KMS-11 (cell line): ENCODE measurements around the gene ZNF227.

ENCODE experiments used
- H2AFZ ChIP-seq: fragments of 200-600 bp; sonication (generic); 2 replicates; pipeline ENCODE4 v1.6.1; 2016; ENCODE audit warnings: antibody characterized with exemption, mixed run types, low read depth
- H3K27ac ChIP-seq: fragments of 200-600 bp; sonication (generic); 2 replicates; pipeline ENCODE4 v1.6.1; 2016; ENCODE audit warnings: mild to moderate bottlenecking, mixed run types
- H3K27me3 ChIP-seq: fragments of 200-600 bp; sonication (generic); 2 replicates; pipeline ENCODE4 v1.6.1; 2017; ENCODE audit warnings: mild to moderate bottlenecking, low read depth, mixed run types, moderate library complexity; ENCODE audit not compliant: insufficient read depth
- H3K36me3 ChIP-seq: fragments of 200-600 bp; sonication (generic); 2 replicates; pipeline ENCODE4 v1.6.1; 2017; ENCODE audit warnings: mild to moderate bottlenecking, mixed run types; ENCODE audit not compliant: insufficient read depth
- H3K4me1 ChIP-seq: fragments of 200-600 bp; sonication (generic); 2 replicates; pipeline ENCODE4 v1.6.1; 2016; ENCODE audit warnings: mild to moderate bottlenecking, low read depth, mixed run types; ENCODE audit not compliant: poor library complexity, severe bottlenecking
- H3K4me2 ChIP-seq: fragments of 200-600 bp; sonication (generic); 2 replicates; pipeline ENCODE4 v1.7.0; 2016; ENCODE audit warnings: mild to moderate bottlenecking, mixed run types
- H3K4me3 ChIP-seq: fragments of 200-600 bp; sonication (generic); IDR thresholded peaks from 2 replicates; pipeline ENCODE4 v1.6.1; 2017; ENCODE audit warnings: low read depth, low read length, mixed read lengths; ENCODE audit not compliant: insufficient read depth
- H3K79me2 ChIP-seq: fragments of 200-600 bp; sonication (generic); 2 replicates; pipeline ENCODE4 v1.6.1; 2016; ENCODE audit warnings: low read depth, mixed run types; ENCODE audit not compliant: insufficient read depth
- H3K9ac ChIP-seq: fragments of 200-600 bp; sonication (generic); 2 replicates; pipeline ENCODE4 v1.6.1; 2016; ENCODE audit warnings: mild to moderate bottlenecking, mixed run types
- H4K20me1 ChIP-seq: fragments of 200-600 bp; sonication (generic); 2 replicates; pipeline ENCODE4 v1.6.1; 2016; ENCODE audit warnings: mild to moderate bottlenecking, mixed run types; ENCODE audit not compliant: insufficient read depth
- CTCF ChIP-seq: fragments of 200-600 bp; sonication (generic); conservative IDR thresholded peaks from 2 replicates; pipeline ENCODE4 v1.6.1; 2017; ENCODE audit warnings: low read depth, mild to moderate bottlenecking, antibody characterized with exemption, low read length, moderate library complexity, mixed read lengths

ZNF227 gene

GRCh38 chr19:44176590-44176989 is 35.7 kb upstream of the ZNF227 start:
- H3K79me2 ChIP-seq = no peaks in the 10 kb centered on the region
- no peak overlapping the region for H2AFZ ChIP-seq
- no peak for TF ChIP-seq CTCF
- H3K27ac ChIP-seq = no peak overlapping the region
- no peaks in the 10 kb centered on the region for H3K4me1 ChIP-seq
- H3K27me3 ChIP-seq = no peaks in the 10 kb centered on the region
- no peaks in the 10 kb centered on the region for H4K20me1 ChIP-seq
- no peak overlapping the region for H3K4me3 ChIP-seq
- H3K36me3 ChIP-seq = peaks cover 22% of the 10 kb centered on the region; the same call in 1 of the 2 replicates
- H3K4me2 ChIP-seq = no peak overlapping the region
- no peak overlapping the region for H3K9ac ChIP-seq

- no peak overlapping the region for H3K9ac ChIP-seq
- no peaks in the 10 kb centered on the region for H3K27me3 ChIP-seq
- no peak overlapping the region for H3K27ac ChIP-seq
- H3K4me3 ChIP-seq = no peak overlapping the region
- TF ChIP-seq CTCF = no peak
- no peak overlapping the region for H3K4me2 ChIP-seq
- H4K20me1 ChIP-seq = no peaks in the 10 kb centered on the region
- H3K4me1 ChIP-seq = no peaks in the 10 kb centered on the region
- peaks cover under 1% of the 10 kb centered on the region; the same call in 1 of the 2 replicates for H3K36me3 ChIP-seq
- no peaks in the 10 kb centered on the region for H3K79me2 ChIP-seq
- H2AFZ ChIP-seq = no peak overlapping the region
These were observed 31.4 kb upstream of the ZNF227 start for GRCh38 chr19:44180968-44181367.

GRCh38 chr19:44182145-44182544 is 30.2 kb upstream of the ZNF227 start:
- no peak for TF ChIP-seq CTCF
- Histone ChIP-seq H3K4me2 (no peak overlapping the region), H3K9ac (no peak overlapping the region), H3K4me1 (no peaks in the 10 kb centered on the region), H3K27ac (no peak overlapping the region), H3K79me2 (no peaks in the 10 kb centered on the region), H3K36me3 (no peaks in the 10 kb centered on the region), H3K27me3 (no peaks in the 10 kb centered on the region), H2AFZ (no peak overlapping the region), H4K20me1 (no peaks in the 10 kb centered on the region), H3K4me3 (no peak overlapping the region)

GRCh38 chr19:44190020-44190419 is 22.3 kb upstream of the ZNF227 start:
- no peaks in the 10 kb centered on the region for H3K4me1 ChIP-seq
- no peak overlapping the region for H2AFZ ChIP-seq
- no peak overlapping the region for H3K27ac ChIP-seq
- no peak for TF ChIP-seq CTCF
- no peak overlapping the region for H3K9ac ChIP-seq
- no peaks in the 10 kb centered on the region for H3K79me2 ChIP-seq
- no peak overlapping the region for H3K4me3 ChIP-seq
- no peaks in the 10 kb centered on the region for H4K20me1 ChIP-seq
- H3K4me2 ChIP-seq = no peak overlapping the region
- H3K27me3 ChIP-seq = no peaks in the 10 kb centered on the region
- no peaks in the 10 kb centered on the region for H3K36me3 ChIP-seq
